CD4-positive, alpha-beta T cell treated with Interleukin-6 for 4 hours (primary cell): ENCODE results near the gene CLGN.
A peak's percentile ranks its signal among the peaks of the same experiment; 100 is the strongest.
"Not testable (repeated sequence)": the region's sequence is repeated elsewhere in the genome, so short reads cannot be mapped to it uniquely, and the experiment has no call there.

ENCODE experiments used
- DNase-seq: peaks from one replicate; pipeline ENCODE4 v3.0.0-alpha.2; 2020; ENCODE audit warnings: mixed read lengths

Gene CLGN

GRCh38 chr4:140427106-140427918 lies at the start of gene CLGN:
Gene CLGN, minus strand, starts transcription at chr4:140427648. Its CDS starts 14,570 bp downstream, at chr4:140413078.
- peak; percentile 24 for DNase-seq

GRCh38 chr4:140472156-140472555 lies 44.7 kb upstream of the CLGN start:
- no peak for DNase-seq

DNA sequence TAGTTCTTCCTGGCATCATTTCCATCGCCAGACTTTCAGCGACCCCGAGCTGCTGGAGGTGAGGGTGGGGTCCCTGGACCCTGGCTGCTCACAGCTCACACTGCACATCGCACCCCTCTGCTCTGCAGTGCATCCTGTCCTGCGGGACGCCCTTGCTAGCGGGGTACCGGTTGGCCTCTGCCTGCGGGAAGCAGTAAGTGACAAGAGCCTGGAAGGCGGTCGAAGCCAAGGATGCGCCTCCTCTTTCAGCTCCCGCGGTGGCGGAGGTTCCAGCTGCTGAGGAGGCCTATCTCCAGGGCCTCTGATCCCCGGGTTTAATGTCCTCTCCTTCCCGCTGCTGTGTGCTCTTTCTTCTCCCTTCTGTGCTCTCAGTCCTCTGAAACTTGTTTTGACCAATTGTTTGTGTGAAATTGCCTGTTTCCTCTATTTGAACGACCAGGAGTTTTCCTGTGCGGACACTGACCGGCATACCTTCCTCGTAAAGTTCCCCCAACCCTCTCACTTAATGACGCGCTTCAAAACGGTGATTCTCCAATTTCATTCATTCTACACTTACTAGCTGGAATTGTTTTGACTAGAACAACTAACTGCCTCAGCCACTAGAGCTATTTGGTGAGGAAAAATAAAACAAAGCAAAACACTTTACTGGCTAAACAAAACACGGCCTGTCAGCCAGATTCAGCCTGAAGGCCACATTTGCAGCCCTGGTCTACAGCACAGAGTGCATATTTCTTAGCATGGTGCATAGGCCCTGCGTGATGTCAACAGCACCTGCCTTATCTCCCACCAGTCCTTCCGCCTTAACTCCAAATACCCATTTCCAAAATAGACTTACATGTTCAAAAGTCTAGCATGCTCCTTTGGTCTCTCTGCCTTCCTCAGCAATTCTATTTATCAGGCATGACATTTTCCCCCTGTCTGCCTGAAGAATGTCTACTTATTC lies 42.6 kb upstream of the CLGN start:
- no peak for DNase-seq

DNA sequence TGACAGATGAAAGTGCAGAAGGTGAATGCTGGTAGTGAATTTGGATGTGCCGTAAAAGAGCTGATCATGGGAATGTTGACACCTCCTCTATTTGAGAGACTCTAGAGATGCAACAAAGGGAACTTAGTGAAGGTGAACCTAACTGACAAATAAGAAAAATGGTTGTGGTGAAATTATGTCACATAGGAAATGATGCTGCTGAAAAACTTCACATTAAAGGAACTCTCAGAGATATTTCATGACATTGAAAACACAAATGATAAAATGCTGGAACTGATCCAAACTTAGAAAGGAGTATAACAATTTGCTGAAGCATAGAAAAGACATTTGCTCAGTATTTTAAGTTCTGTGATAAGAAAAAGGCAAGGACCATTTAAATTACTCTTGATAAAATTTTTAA lies 38.7 kb upstream of the CLGN start:
- DNase-seq: no peak

GRCh38 chr4:140463614-140464013 lies 36.2 kb upstream of the CLGN start:
- no peak for DNase-seq

- no peak for DNase-seq
Observed at GRCh38 chr4:140463182-140463581, 35.7 kb upstream of the CLGN start.

DNA sequence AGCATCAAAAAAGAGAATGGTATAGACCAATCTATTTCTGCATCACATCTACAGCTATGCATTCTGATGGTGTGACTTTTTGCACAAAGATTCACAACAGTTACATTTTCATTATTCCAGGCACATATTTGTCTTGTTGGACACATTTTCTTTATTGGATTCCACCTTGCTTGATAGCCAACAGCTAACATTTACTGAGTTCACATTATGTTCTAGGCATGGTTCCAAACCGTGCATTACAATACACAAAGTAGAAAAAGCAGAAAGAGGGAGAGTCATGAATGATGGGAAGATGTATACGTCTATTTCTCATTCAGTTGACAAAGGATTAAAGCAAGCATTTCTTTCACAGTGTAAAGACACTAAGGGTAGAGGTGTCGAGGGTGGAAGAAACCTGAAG lies 22.9 kb upstream of the CLGN start:
- no peak for DNase-seq

GRCh38 chr4:140448830-140449229 lies 21.4 kb upstream of the CLGN start:
- no peak for DNase-seq

DNA sequence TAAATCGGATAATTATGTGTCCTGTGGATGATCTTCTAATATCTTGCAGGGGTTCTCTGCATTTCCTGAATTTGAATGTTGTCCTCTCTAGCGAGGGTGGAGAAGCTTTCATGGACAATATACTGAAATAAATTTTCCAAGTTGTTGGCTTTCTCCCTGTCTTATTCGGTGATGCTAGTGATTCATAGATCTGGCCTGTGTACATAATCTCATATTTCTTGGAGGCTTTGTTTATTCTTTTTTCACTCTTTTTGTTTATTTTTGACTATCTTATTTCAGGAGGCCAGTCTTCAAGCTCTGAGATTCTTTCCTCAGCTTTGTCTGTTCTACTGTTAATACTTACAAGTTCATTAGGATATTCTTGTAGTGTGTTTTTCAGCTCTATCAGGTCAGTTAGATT lies 20.7 kb upstream of the CLGN start:
- DNase-seq: no peak

GRCh38 chr4:140444347-140444746 lies 16.9 kb upstream of the CLGN start:
- DNase-seq: not testable (repeated sequence)

DNA sequence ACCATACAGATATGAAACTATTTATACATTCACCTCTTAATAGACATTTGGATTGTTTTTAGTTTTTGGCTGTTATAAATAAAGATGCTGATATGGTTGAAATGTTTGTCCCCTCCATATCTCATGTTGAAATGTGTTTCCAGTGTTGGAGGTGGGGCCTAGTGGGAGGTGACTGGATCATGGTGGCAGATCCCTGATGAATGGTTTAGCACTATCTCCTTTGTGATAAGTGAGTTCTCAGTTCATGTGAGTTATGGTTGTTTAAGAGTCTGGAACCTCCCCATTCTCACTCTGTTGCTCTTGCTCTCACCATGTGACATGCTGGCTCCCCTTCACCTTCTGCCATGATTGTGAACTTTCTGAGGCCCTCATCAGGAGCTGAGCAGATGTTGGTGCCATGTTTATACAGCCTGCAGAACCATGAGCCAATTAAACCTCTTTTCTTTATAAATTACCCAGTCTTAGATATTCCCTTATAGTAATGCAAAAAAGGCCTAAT lies 12.2 kb upstream of the CLGN start:
- DNase-seq: no peak

DNA sequence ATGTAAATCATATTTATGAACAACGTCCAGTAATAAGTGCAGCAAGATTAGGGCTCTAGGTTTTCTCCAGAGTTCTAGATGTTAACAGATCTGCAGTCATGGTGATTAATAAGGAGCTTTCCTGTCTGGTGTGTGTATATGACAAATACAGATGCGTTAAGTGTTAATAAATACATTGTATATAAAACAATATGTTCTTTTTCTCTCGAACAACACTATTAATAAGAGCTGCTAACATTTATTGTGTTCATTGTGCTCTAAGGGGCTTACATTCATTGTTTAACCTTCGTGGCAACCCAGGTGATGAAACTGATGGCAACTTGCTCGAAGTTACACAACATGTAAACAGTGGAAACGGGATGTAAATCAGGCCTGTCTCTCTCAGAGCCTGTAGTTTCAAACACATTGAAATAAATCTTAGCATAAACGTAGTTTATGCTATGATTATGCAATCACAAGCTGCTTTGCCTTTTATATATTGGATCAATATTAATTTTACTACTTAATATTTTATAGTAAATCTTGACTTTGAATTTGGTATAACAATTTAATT lies 547 bp upstream of the CLGN start:
- DNase-seq: no peak

DNA sequence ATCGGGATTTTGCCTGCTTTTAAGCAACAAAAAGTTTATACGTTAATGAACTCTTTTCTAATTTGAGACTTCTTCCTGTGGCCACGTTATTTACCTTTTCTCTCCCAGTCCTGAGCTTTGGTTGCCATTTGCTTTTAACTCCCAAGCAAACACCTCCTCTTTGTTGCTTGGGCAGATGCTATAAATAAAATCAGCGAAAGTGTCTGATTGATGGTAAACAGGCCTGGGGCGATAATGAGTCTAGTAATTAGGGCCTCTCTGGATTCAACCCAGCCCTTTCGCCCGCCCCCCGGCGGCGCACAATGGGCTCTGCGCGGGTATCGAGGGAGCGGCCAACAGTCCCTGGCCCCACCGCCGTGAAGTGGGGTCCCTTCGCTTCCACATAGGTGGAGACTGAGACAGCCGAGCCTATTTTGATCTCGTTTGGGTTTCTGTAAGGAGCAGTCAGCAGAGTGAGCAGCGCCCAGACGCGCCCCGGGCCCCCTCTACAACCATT lies 790 bp downstream of the CLGN start:
- DNase-seq: no peak

GRCh38 chr4:140423106-140423505 lies 4.3 kb downstream of the CLGN start:
- DNase-seq: no peak

- DNase-seq: not testable (repeated sequence)
Observed at GRCh38 chr4:140413130-140413969, 14.1 kb downstream of the CLGN start.

DNA sequence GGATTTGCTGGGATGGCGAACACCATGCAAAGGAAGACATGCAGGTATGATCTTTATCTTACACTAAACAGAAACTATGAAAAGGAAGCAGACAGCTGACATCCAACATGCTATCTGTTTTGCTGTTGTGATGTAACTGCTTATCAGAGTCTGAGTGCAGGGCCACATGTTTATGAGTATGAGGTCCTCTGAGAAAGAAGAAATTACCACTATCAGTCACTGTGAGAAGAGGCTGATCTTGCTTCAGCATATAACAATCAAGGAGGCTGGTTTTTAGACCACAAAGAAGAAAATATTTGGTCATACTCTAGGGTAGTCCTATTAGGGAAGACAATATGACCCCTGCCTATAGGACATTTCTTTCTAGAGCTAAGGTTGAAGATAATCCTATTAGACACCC lies 18.5 kb downstream of the CLGN start:
- DNase-seq: no peak

DNA sequence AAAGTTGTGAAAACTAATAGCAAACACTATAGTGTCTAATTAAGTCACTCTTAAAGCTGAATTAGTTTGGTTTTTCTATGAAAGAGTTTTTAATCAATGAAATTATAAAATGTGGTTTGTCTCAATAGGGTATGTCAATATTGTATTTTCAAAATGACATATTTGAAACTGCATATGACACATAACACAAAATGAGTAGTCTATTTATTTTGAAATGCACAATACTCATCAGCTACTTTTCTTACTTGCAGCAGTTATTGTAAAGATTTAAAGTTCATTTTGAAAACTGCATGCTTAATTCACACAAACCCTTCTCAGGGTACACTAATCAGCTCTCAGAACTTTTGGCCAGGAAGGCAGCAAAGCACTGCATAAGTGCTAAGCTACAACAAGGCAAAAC lies 21.2 kb downstream of the CLGN start:
- DNase-seq: no peak

DNA sequence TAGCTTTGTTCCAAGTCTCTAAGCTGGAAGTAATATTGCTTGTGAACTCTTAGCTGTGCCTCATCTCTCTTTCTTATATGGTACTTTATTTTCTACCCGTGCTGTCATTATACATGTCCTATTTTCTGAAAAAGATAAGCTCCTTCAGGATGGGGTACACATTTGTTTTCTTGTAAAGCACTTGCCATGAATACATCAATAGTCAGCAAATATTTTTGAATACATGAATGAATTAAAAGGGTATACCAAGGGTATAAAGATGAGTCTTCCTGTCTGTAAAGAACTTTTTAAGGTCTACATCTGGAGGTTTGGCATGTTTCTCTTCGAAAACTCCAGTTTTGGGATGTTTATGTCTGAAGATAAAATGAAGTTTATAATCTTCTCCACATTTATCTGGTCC lies 27.3 kb downstream of the CLGN start:
- no peak for DNase-seq

- DNase-seq: no peak
Observed at GRCh38 chr4:140395668-140396067, 31.8 kb downstream of the CLGN start.

GRCh38 chr4:140388015-140388414 lies 39.4 kb downstream of the CLGN start:
- DNase-seq: no peak

DNA sequence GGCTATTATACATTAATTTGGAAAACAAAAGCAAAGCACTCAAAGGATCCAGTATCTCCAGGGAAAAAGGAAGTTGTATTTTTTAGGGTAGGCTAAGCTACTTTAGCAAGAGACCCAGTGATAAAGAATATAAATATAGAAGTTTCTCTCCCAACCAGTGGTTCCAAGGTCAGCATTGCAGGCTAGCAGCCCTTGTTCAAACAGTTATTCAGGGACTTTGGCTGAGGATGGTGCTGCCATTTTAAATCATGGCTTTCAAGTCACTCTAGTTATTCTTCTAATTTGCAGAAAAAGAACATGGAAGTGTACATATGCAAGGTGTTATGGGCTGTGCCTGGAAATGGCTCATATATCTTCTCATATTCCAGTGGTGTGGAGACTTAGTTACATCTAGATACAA lies 44.7 kb downstream of the CLGN start:
- DNase-seq: no peak

- DNase-seq: no peak
Observed at GRCh38 chr4:140374130-140374477, 53.3 kb downstream of the CLGN start.
